Liver (tissue), 3 donors: Measurements from ENCODE around the gene CCDC12.

Experiments used
- CTCF ChIP-seq: fragments of 150-350 bp; IDR thresholded peaks from 2 replicates; pipeline ENCODE4 v1.5.1; 2017; ENCODE audit warnings: improper control_type of control experiment, low read depth, low read length; ENCODE audit not compliant: missing input control
- EGR1 ChIP-seq, 2 donors: IDR thresholded peaks; 2 replicates each; pipeline ENCODE4 v1.6.1; 2016 to 2018; ENCODE audit warnings: antibody characterized with exemption in 2 of 2, low read depth in 2 of 2
- GABPA ChIP-seq, 2 donors: IDR thresholded peaks in 1 of 2; conservative IDR thresholded peaks in 1 of 2; 2 replicates each; pipeline ENCODE4 v1.6.1; 2016; ENCODE audit warnings: antibody characterized with exemption in 2 of 2, mild to moderate bottlenecking in 1 of 2, moderate library complexity in 1 of 2
- JUND ChIP-seq, 2 donors: IDR thresholded peaks; 2 replicates each; pipeline ENCODE4 v1.6.1; 2016; ENCODE audit warnings: antibody characterized with exemption in 2 of 2
- SP1 ChIP-seq: IDR thresholded peaks from 2 replicates; pipeline ENCODE4 v1.6.1; 2018; ENCODE audit warnings: antibody characterized with exemption, mild to moderate bottlenecking
- YY1 ChIP-seq: IDR thresholded peaks from 2 replicates; pipeline ENCODE4 v1.6.1; 2016; ENCODE audit warnings: antibody characterized with exemption, mild to moderate bottlenecking
- donor health status: healthy.
- donor health status: healthy.

GRCh38 chr3:46903341-46904302 is 72.9 kb downstream of the CCDC12 start:
- TF ChIP-seq CTCF (no peak), YY1 (no peak), SP1 (no peak), JUND (IDR thresholded peaks at IDR 0.05) (no peak), EGR1 (IDR thresholded peaks at IDR 0.05; ENCODE audit: low read depth in 2 of 2) (no peak), GABPA (IDR thresholded peaks at IDR 0.05 in 1 of 2, conservative IDR thresholded peaks at IDR 0.05 in 1 of 2) (no peak)
